Measurements from ENCODE around the gene HOXD11.

DNA sequence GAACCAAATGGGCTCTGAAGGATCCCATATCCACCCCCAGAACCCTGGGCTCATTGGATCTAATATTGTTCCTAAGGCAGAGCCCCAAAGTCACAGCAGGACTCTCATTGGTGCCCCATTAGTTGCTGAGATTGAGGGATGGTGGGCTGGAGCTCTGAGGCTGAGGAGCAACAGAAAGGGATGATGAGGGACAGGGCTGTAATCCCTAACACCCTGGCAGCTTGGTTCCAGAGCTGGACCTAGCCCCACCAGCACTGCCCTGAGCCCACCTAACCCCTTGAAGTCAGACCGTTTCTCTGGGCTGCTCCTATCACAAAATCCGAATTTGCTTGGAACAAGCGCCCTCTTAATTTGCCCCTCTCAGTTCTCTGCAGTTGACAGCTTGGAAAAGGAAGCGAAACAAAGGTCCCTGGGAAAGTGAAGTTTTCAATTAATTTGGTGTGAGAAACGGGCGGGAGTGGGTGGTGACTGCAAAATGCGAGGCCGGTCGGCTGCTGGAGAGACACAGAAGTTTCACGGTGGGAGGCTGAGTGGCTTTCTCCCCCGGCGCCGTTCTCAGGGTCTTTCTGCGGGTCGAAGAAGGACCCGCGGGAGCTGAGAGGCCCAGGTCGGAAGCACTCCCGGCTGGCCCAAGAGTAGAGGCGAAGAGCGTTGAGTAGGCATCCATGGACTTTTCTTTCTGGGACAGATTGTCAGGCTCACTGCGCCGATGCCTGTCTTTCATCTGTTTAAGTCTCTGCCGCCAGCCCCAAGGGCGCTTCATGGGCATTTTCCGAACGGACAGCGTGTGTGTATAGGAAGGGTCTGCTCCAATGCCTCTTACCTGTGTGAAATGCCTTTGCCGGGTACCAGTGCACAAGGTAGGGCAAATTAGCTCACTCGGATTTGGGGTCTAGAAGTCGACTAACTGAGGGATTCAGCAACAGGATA, 15.5 kb upstream of the HOXD11 start:
- TF ChIP-seq, protein P1, sequence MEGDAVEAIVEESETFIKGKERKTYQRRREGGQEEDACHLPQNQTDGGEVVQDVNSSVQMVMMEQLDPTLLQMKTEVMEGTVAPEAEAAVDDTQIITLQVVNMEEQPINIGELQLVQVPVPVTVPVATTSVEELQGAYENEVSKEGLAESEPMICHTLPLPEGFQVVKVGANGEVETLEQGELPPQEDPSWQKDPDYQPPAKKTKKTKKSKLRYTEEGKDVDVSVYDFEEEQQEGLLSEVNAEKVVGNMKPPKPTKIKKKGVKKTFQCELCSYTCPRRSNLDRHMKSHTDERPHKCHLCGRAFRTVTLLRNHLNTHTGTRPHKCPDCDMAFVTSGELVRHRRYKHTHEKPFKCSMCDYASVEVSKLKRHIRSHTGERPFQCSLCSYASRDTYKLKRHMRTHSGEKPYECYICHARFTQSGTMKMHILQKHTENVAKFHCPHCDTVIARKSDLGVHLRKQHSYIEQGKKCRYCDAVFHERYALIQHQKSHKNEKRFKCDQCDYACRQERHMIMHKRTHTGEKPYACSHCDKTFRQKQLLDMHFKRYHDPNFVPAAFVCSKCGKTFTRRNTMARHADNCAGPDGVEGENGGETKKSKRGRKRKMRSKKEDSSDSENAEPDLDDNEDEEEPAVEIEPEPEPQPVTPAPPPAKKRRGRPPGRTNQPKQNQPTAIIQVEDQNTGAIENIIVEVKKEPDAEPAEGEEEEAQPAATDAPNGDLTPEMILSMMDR (IDR thresholded peaks at IDR 0.05) = no peak
- TF ChIP-seq POLR2A (IDR thresholded peaks at IDR 0.05) (no peak), EP300 (IDR thresholded peaks at IDR 0.05) (no peak)

Measured in stomach (tissue), 4 donors.